Caco-2 (cell line): ENCODE measurements around the gene SRGAP1. TPM values are rescaled to one million over a fixed set of nuclear protein-coding genes. Genes with fewer than 3 reads are reported as not detected.
A peak's percentile ranks its signal among the peaks of the same experiment; 100 is the strongest.

ENCODE experiments used
- BruUV-seq: library from RNA; stranded (reverse); fragments of 400-500 nt; replicated peaks from 2 replicates; lab custom pipeline; 2021; lab: Mats Ljungman, UMichigan
- CTCF ChIA-PET: fragments of 300-600 bp; sonication (Branson Sonifier 250); formaldehyde crosslinking; loops from one replicate; lab custom pipeline; 2022; ENCODE audit warnings: antibody characterized with exemption; lab: Charles Lee
- POLR2A ChIA-PET: fragments of 300-600 bp; sonication (Branson Sonifier 250); formaldehyde crosslinking; loops from one replicate; lab custom pipeline; 2022; ENCODE audit warnings: antibody characterized with exemption; lab: Charles Lee
- DNase-seq, 2 experiments: peaks; one replicate each; pipeline versions ENCODE4 v3.0.0 to v3.0.0-alpha.2; 2020 to 2022
- H3K27me3 ChIP-seq: replicated peaks from 2 replicates; pipeline ENCODE4 v1.6.0; 2011; ENCODE audit warnings: low read length; ENCODE audit not compliant: control insufficient read depth, insufficient read depth
- H3K36me3 ChIP-seq: 2 replicates; pipeline ENCODE4 v1.5.1; 2011; ENCODE audit warnings: low read length; ENCODE audit not compliant: control insufficient read depth, insufficient read depth
- H3K4me1 ChIP-seq: fragments of 250-450 bp; sonication (Bioruptor Pico); 2 replicates; pipeline ENCODE4 v1.5.1; 2020; ENCODE audit warnings: mild to moderate bottlenecking
- H3K4me3 ChIP-seq: 2 replicates; pipeline ENCODE4 v1.5.1; 2011; ENCODE audit warnings: low read depth, mild to moderate bottlenecking, control low read depth, low read length
- H3K9me3 ChIP-seq: fragments of 250-450 bp; sonication (Bioruptor Pico); 2 replicates; pipeline ENCODE4 v1.5.1; 2020; ENCODE audit warnings: mild to moderate bottlenecking, moderate library complexity
- H3K27ac Mint-ChIP-seq: one replicate; pipeline ENCODE4 v1.8.0; 2022; ENCODE audit warnings: mixed read lengths; ENCODE audit not compliant: unreplicated experiment
- H3K27me3 Mint-ChIP-seq: one replicate; pipeline ENCODE4 v1.8.0; 2022; ENCODE audit warnings: mixed read lengths; ENCODE audit not compliant: insufficient read depth, unreplicated experiment
- H3K36me3 Mint-ChIP-seq: one replicate; pipeline ENCODE4 v1.8.0; 2022; ENCODE audit warnings: mild to moderate bottlenecking, mixed read lengths; ENCODE audit not compliant: insufficient read depth, unreplicated experiment
- H3K4me1 Mint-ChIP-seq: one replicate; pipeline ENCODE4 v1.8.0; 2022; ENCODE audit warnings: low read depth, mixed read lengths; ENCODE audit not compliant: unreplicated experiment
- H3K4me3 Mint-ChIP-seq: one replicate; pipeline ENCODE4 v1.8.0; 2022; ENCODE audit warnings: mild to moderate bottlenecking, moderate library complexity, mixed read lengths; ENCODE audit not compliant: unreplicated experiment
- H3K9me3 Mint-ChIP-seq: one replicate; pipeline ENCODE4 v1.8.0; 2022; ENCODE audit warnings: mixed read lengths; ENCODE audit not compliant: unreplicated experiment
- intact Hi-C: fragments of 100-400 bp; cut with micrococcal nuclease; formaldehyde crosslinking; loops from one replicate; pipeline ENCODE4 v1.10.0; 2022; ENCODE audit not compliant: unreplicated experiment
- total RNA-seq: library from RNA; stranded (reverse); gene quantifications from 2 replicates; pipeline ENCODE4 v1.2.3, GENCODE V29; 2022
- TF ChIP-seq, protein P1 (sequence below), 2 experiments: fragments of 200-600 bp in 1 of 2; IDR thresholded peaks; 1 replicate in 1 of 2; 2 replicates in 1 of 2; pipeline versions ENCODE4 v1.5.1 to v1.8.0; 2011 to 2022; ENCODE audit warnings: antibody characterized with exemption in 1 of 2, control low read depth in 1 of 2, inconsistent platforms in 1 of 2, low read depth in 1 of 2, low read length in 1 of 2, mild to moderate bottlenecking in 1 of 2, moderate library complexity in 1 of 2; ENCODE audit not compliant: insufficient read depth in 1 of 2, severe bottlenecking in 1 of 2, unreplicated experiment in 1 of 2

Gene SRGAP1
- total RNA-seq, 1 experiment from 2014 or later = 22.1 TPM

DNA sequence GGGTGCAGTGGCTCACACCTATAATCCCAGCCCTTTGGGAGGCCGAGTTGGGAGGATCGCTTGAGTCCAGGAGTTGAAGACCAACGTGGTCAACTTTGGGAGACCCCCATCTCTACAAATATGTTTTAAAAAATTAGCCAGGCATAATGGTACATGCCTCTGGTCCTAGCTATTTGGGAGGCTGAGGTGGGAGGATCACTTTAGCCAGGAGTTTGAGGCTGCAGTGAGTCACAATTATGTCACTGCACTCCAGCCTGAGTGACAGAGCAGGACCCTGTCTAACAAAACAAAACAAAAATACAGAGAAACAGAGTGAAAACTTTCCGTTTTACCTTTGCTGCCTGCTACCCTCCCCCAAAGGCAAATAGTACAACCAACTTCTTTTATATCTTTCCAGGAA is 60.2 kb downstream of the SRGAP1 start:
- H3K4me1 Mint-ChIP-seq = peaks cover 19% of the 10 kb centered on the region
- H3K27me3 Mint-ChIP-seq = no peaks in the 10 kb centered on the region
- H3K36me3 Mint-ChIP-seq = no peaks in the 10 kb centered on the region
- intact Hi-C loops = no loop called here
- Histone ChIP-seq H3K4me3 (no peak overlapping the region), H3K4me1 (no peaks in the 10 kb centered on the region), H3K27me3 (no peaks in the 10 kb centered on the region), H3K36me3 (no peaks in the 10 kb centered on the region; the same call in 1 of the 2 replicates), H3K9me3 (no peaks in the 10 kb centered on the region)
- no peak for DNase-seq
- CTCF ChIA-PET = no interaction called here
- no peak overlapping the region for H3K27ac Mint-ChIP-seq
- H3K9me3 Mint-ChIP-seq = no peaks in the 10 kb centered on the region
- no TSS peak for BruUV-seq
- TF ChIP-seq, protein P1, sequence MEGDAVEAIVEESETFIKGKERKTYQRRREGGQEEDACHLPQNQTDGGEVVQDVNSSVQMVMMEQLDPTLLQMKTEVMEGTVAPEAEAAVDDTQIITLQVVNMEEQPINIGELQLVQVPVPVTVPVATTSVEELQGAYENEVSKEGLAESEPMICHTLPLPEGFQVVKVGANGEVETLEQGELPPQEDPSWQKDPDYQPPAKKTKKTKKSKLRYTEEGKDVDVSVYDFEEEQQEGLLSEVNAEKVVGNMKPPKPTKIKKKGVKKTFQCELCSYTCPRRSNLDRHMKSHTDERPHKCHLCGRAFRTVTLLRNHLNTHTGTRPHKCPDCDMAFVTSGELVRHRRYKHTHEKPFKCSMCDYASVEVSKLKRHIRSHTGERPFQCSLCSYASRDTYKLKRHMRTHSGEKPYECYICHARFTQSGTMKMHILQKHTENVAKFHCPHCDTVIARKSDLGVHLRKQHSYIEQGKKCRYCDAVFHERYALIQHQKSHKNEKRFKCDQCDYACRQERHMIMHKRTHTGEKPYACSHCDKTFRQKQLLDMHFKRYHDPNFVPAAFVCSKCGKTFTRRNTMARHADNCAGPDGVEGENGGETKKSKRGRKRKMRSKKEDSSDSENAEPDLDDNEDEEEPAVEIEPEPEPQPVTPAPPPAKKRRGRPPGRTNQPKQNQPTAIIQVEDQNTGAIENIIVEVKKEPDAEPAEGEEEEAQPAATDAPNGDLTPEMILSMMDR (IDR thresholded peaks at IDR 0.05; ENCODE audit: insufficient read depth in 1 of 2, low read depth in 1 of 2, low read length in 1 of 2, severe bottlenecking in 1 of 2, unreplicated experiment in 1 of 2) = no peak
- POLR2A ChIA-PET = no interaction called here
- H3K4me3 Mint-ChIP-seq = no peak overlapping the region

DNA sequence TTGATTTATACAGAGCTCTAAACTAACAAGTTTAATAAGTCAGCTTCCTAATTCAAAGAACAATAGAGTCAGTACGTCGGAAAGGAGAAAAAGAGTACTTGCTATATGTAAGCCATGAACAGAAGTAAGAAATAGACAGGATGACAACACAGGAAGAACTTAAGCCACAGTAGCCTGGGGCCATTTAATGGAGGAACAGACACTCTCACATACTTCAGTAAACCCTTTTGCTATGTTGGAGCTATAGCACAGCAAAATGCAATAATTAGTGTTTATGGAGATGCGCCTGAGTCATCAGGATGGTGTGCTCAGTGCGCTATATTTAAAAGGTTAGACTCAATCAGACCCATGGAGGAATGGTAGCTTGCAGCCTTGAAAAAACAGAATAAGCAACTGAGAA is 61.0 kb downstream of the SRGAP1 start:
- no peaks in the 10 kb centered on the region; the same call in 1 of the 2 replicates for H3K36me3 ChIP-seq
- ChIA-PET CTCF (no interaction called here), POLR2A (no interaction called here)
- Mint-ChIP-seq H3K4me1 (peaks cover 19% of the 10 kb centered on the region), H3K27ac (peak overlapping the region; percentile 37), H3K4me3 (no peak overlapping the region), H3K27me3 (no peaks in the 10 kb centered on the region), H3K9me3 (no peaks in the 10 kb centered on the region), H3K36me3 (no peaks in the 10 kb centered on the region)
- TF ChIP-seq, protein P1 (IDR thresholded peaks at IDR 0.05; ENCODE audit: insufficient read depth in 1 of 2, low read depth in 1 of 2, low read length in 1 of 2, severe bottlenecking in 1 of 2, unreplicated experiment in 1 of 2) = no peak
- no peak for DNase-seq
- no peak overlapping the region for H3K4me3 ChIP-seq
- BruUV-seq = no TSS peak
- H3K27me3 ChIP-seq = no peaks in the 10 kb centered on the region
- intact Hi-C loops = no loop called here
- no peaks in the 10 kb centered on the region for H3K4me1 ChIP-seq
- H3K9me3 ChIP-seq = no peaks in the 10 kb centered on the region

DNA sequence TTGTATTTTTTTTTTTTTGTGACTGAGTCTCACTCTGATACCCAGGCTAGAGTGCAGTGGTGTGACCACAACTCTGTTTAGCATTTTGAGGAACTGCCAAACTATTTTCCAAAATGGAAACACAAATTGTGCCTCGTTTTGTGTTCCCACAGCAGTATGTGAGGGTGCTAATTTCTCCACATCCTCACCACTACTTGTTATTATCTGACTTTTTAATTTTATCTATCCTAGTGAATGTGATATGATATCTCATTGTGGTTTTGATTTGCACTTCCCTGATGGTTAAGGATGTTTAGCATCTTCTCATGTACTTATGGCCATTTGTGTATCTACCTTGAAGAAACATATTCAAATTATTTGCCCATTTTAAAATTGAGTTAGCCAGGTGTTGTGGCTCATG is 62.4 kb downstream of the SRGAP1 start:
- no peaks in the 10 kb centered on the region for H3K9me3 ChIP-seq
- Mint-ChIP-seq H3K4me3 (no peak overlapping the region), H3K9me3 (no peaks in the 10 kb centered on the region), H3K36me3 (no peaks in the 10 kb centered on the region), H3K27ac (no peak overlapping the region), H3K4me1 (peaks cover 12% of the 10 kb centered on the region), H3K27me3 (no peaks in the 10 kb centered on the region)
- TF ChIP-seq, protein P1 (IDR thresholded peaks at IDR 0.05; ENCODE audit: insufficient read depth in 1 of 2, low read depth in 1 of 2, low read length in 1 of 2, severe bottlenecking in 1 of 2, unreplicated experiment in 1 of 2) = no peak
- H3K36me3 ChIP-seq = no peaks in the 10 kb centered on the region; the same call in 1 of the 2 replicates
- CTCF ChIA-PET = no interaction called here
- BruUV-seq = no TSS peak
- POLR2A ChIA-PET = no interaction called here
- no peak overlapping the region for H3K4me3 ChIP-seq
- intact Hi-C loops = no loop called here
- no peak for DNase-seq
- no peaks in the 10 kb centered on the region for H3K27me3 ChIP-seq
- no peaks in the 10 kb centered on the region for H3K4me1 ChIP-seq
